OCI-LY1 (cell line): Measurements from ENCODE around the gene SLC25A42.

Experiments
- CTCF ChIP-seq: fragments of 200-600 bp; sonication (generic), shearing (Covaris generic); IDR thresholded peaks from 2 replicates; pipeline ENCODE4 v1.5.1; 2017; ENCODE audit warnings: mild to moderate bottlenecking, antibody characterized with exemption, low read length, moderate library complexity, mixed read lengths
- EZH2 ChIP-seq: fragments of 200-600 bp; sonication (generic), shearing (Covaris generic); IDR thresholded peaks from 2 replicates; pipeline ENCODE4 v1.8.0; 2017; ENCODE audit warnings: borderline replicate concordance, mixed run types, mild to moderate bottlenecking, antibody characterized with exemption, low read length, moderate library complexity, mixed read lengths

DNA sequence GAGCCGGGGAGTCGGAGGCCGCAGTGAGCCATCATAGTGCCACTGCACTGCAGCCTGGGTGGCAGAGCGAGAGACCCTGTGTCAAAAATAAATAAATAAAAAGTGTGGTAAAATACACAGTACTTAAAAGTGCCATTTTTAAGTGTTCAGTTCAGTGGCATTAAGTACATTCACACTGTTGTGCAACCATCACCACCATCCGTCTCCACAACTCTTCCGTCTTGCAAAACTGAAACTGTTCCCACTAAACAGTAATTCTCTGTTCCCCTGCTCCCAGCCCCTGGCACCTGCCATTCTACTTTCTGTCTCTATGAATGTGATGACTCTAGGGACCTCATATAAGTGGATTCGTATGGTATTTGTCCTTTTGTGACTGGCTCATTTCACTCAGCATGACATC is 13.3 kb downstream of the SLC25A42 start:
- TF ChIP-seq CTCF: no peak
- no peak for TF ChIP-seq EZH2
